GM23248 (cell line): ENCODE data around the gene FRMPD4. TPM values are rescaled to one million over a fixed set of nuclear protein-coding genes. Genes with fewer than 3 reads are reported as not detected.

Experiments used
- DNase-seq: peaks from one replicate; pipeline ENCODE4 v3.0.0-alpha.2; 2015
- H2AFZ ChIP-seq: fragments of 200-600 bp; sonication (generic); 2 replicates; pipeline ENCODE4 v1.6.1; 2016; ENCODE audit warnings: antibody characterized with exemption
- H3F3A ChIP-seq: fragments of 200-600 bp; sonication (generic); 2 replicates; pipeline ENCODE4 v1.6.1; 2016; ENCODE audit warnings: mild to moderate bottlenecking, antibody characterized with exemption, mixed run types; ENCODE audit not compliant: insufficient read depth
- H3K27ac ChIP-seq: fragments of 200-600 bp; sonication (generic); 2 replicates; pipeline ENCODE4 v1.5.1; 2016; ENCODE audit warnings: mild to moderate bottlenecking
- H3K27me3 ChIP-seq: fragments of 200-600 bp; sonication (generic); replicated peaks from 2 replicates; pipeline ENCODE4 v1.6.1; 2016; ENCODE audit warnings: mild to moderate bottlenecking; ENCODE audit not compliant: insufficient read depth
- H3K36me3 ChIP-seq: fragments of 200-600 bp; sonication (generic); 2 replicates; pipeline ENCODE4 v1.6.1; 2016; ENCODE audit warnings: low read depth, mild to moderate bottlenecking
- H3K4me1 ChIP-seq: fragments of 200-600 bp; sonication (generic); 2 replicates; pipeline ENCODE4 v1.6.1; 2016; ENCODE audit warnings: mild to moderate bottlenecking; ENCODE audit not compliant: insufficient read depth
- H3K4me2 ChIP-seq: fragments of 200-600 bp; sonication (generic); one replicate; pipeline ENCODE4 v1.6.1; 2016; ENCODE audit warnings: mild to moderate bottlenecking; ENCODE audit not compliant: unreplicated experiment
- H3K4me3 ChIP-seq: fragments of 200-600 bp; sonication (generic); 2 replicates; pipeline ENCODE4 v1.5.1; 2016; ENCODE audit warnings: mild to moderate bottlenecking
- H3K79me2 ChIP-seq: fragments of 200-600 bp; sonication (generic); 2 replicates; pipeline ENCODE4 v1.6.1; 2016; ENCODE audit warnings: mild to moderate bottlenecking; ENCODE audit not compliant: insufficient read depth
- H3K9ac ChIP-seq: fragments of 200-600 bp; sonication (generic); 2 replicates; pipeline ENCODE4 v1.6.1; 2016; ENCODE audit warnings: mild to moderate bottlenecking
- H3K9me2 ChIP-seq: fragments of 200-600 bp; sonication (generic); 2 replicates; pipeline ENCODE4 v1.6.1; 2016; ENCODE audit warnings: mixed run types, mild to moderate bottlenecking, moderate library complexity; ENCODE audit not compliant: insufficient read depth
- H3K9me3 ChIP-seq: fragments of 200-600 bp; sonication (generic); one replicate; pipeline ENCODE4 v1.6.1; 2017; ENCODE audit warnings: low read depth
- H4K20me1 ChIP-seq: fragments of 200-600 bp; sonication (generic); 2 replicates; pipeline ENCODE4 v1.6.0; 2016; ENCODE audit not compliant: insufficient read depth
- EZH2 ChIP-seq: fragments of 200-600 bp; sonication (generic); IDR thresholded peaks from 2 replicates; pipeline ENCODE4 v1.6.1; 2018; ENCODE audit warnings: antibody characterized with exemption, mild to moderate bottlenecking; ENCODE audit not compliant: insufficient read depth, poor library complexity, severe bottlenecking
- EZH2phosphoT487 ChIP-seq: fragments of 200-600 bp; sonication (generic); IDR thresholded peaks from 2 replicates; pipeline ENCODE4 v1.6.1; 2018; ENCODE audit warnings: antibody characterized with exemption, moderate library complexity, mild to moderate bottlenecking, low read depth; ENCODE audit not compliant: insufficient read depth
- WGBS, 2 experiments: methylation state at CpG; one replicate each; pipeline ENCODE4 v1.1.6; 2015 to 2017; ENCODE audit warnings: low lambda C conversion rate in 2 of 2, low coverage in 1 of 2; ENCODE audit errors: missing lambda C conversion rate in 2 of 2; 5-methylcytosine and 5-hydroxymethylcytosine counted together
- in situ Hi-C: fragments of 300-500 bp; cut with MboI; formaldehyde crosslinking; loops from 2 replicates; pipeline ENCODE4 v1.15.0; 2020
- polyA plus RNA-seq: library from polyadenylated mRNA; unstranded; fragments of >200 nt; fragmentation: Nextera tagmentation; extraction: Ambion mirVana; gene quantifications from 2 replicates; pipeline ENCODE4 v1.2.1, GENCODE V29; 2016
- total RNA-seq: library from RNA; depleted of rRNA; stranded (reverse); fragments of >200 nt; shearing (Covaris generic); gene quantifications from 2 replicates; pipeline ENCODE4 v1.2.3, GENCODE V29; 2014

Gene FRMPD4
- total and polyA plus RNA-seq, 2 experiments from 2014 or later: 0.04 TPM; not detected in 1

- no peaks in the 10 kb centered on the region for H3K4me1 ChIP-seq
- 3 to 10% methylated on average over 3 to 4 of the region's 4 CpGs for whole genome bisulfite sequencing, 2 experiments
- TF ChIP-seq EZH2 (no peak), EZH2phosphoT487 (no peak)
- no peaks in the 10 kb centered on the region for H3K79me2 ChIP-seq
- H3K36me3 ChIP-seq: no peaks in the 10 kb centered on the region
- H3K27ac ChIP-seq: no peak overlapping the region
- H3F3A ChIP-seq: no peaks in the 10 kb centered on the region
- no peaks in the 10 kb centered on the region for H3K9me3 ChIP-seq
- no peaks in the 10 kb centered on the region for H3K27me3 ChIP-seq
- DNase-seq: no peak
- no peaks in the 10 kb centered on the region for H4K20me1 ChIP-seq
- H3K4me3 ChIP-seq: no peak overlapping the region
- H2AFZ ChIP-seq: no peak overlapping the region
- H3K9ac ChIP-seq: no peak overlapping the region
- in situ Hi-C loops: no loop called here
- no peaks in the 10 kb centered on the region for H3K9me2 ChIP-seq
- no peak overlapping the region for H3K4me2 ChIP-seq
These were observed 573.3 kb downstream of the FRMPD4 start for GRCh38 chrX:12711435-12712040.

- Histone ChIP-seq H4K20me1 (no peaks in the 10 kb centered on the region), H3F3A (no peaks in the 10 kb centered on the region), H3K36me3 (no peaks in the 10 kb centered on the region), H3K9me3 (no peaks in the 10 kb centered on the region), H2AFZ (no peak overlapping the region), H3K27ac (no peak overlapping the region), H3K4me1 (no peaks in the 10 kb centered on the region), H3K4me3 (no peak overlapping the region), H3K79me2 (no peaks in the 10 kb centered on the region), H3K9ac (no peak overlapping the region), H3K27me3 (no peaks in the 10 kb centered on the region), H3K9me2 (no peaks in the 10 kb centered on the region), H3K4me2 (no peak overlapping the region)
- in situ Hi-C loops: no loop called here
- TF ChIP-seq EZH2: no peak
- DNase-seq: no peak
- 64 to 70% methylated on average over 13 of the region's 15 CpGs for WGBS, 2 experiments
These were observed 578.3 kb downstream of the FRMPD4 start for GRCh38 chrX:12716574-12716973.

GRCh38 chrX:12719837-12720236 lies 581.6 kb downstream of the FRMPD4 start:
- Histone ChIP-seq H3K9me2 (no peaks in the 10 kb centered on the region), H4K20me1 (no peaks in the 10 kb centered on the region), H3K27ac (no peak overlapping the region), H3K79me2 (no peaks in the 10 kb centered on the region), H3K9me3 (no peaks in the 10 kb centered on the region), H3K9ac (no peak overlapping the region), H3F3A (no peaks in the 10 kb centered on the region), H3K4me2 (no peak overlapping the region), H2AFZ (no peak overlapping the region), H3K36me3 (no peaks in the 10 kb centered on the region), H3K27me3 (no peaks in the 10 kb centered on the region), H3K4me3 (no peak overlapping the region), H3K4me1 (no peaks in the 10 kb centered on the region)
- in situ Hi-C loops: no loop called here
- TF ChIP-seq EZH2 (no peak), EZH2phosphoT487 (no peak)
- no peak for DNase-seq

- Histone ChIP-seq H3K4me1 (no peaks in the 10 kb centered on the region), H3K4me3 (no peak overlapping the region), H3K4me2 (no peak overlapping the region), H3K27ac (no peak overlapping the region), H3K27me3 (no peaks in the 10 kb centered on the region), H3K9ac (no peak overlapping the region), H3K9me3 (no peaks in the 10 kb centered on the region), H4K20me1 (no peaks in the 10 kb centered on the region), H3K36me3 (no peaks in the 10 kb centered on the region), H3K9me2 (no peaks in the 10 kb centered on the region), H3K79me2 (no peaks in the 10 kb centered on the region), H3F3A (no peaks in the 10 kb centered on the region), H2AFZ (no peak overlapping the region)
- TF ChIP-seq EZH2: no peak
- TF ChIP-seq EZH2phosphoT487: no peak
- in situ Hi-C loops: no loop called here
- 32% methylated on average over 5 to 8 of the region's 8 CpGs for WGBS, 2 experiments
- no peak for DNase-seq
These were observed 582.8 kb downstream of the FRMPD4 start for GRCh38 chrX:12721042-12721441.

- Histone ChIP-seq H3K9ac (no peak overlapping the region), H3F3A (no peaks in the 10 kb centered on the region), H3K79me2 (no peaks in the 10 kb centered on the region), H4K20me1 (no peaks in the 10 kb centered on the region), H3K27me3 (no peaks in the 10 kb centered on the region), H3K9me3 (no peaks in the 10 kb centered on the region), H3K27ac (no peak overlapping the region), H2AFZ (no peak overlapping the region), H3K4me2 (no peak overlapping the region), H3K9me2 (no peaks in the 10 kb centered on the region), H3K4me3 (no peak overlapping the region), H3K36me3 (no peaks in the 10 kb centered on the region), H3K4me1 (no peaks in the 10 kb centered on the region)
- WGBS, 2 experiments: 0% methylated on average over 1 of the region's 1 CpG
- no peak for TF ChIP-seq EZH2
- TF ChIP-seq EZH2phosphoT487: no peak
- in situ Hi-C loops: no loop called here
- DNase-seq: no peak
These were observed 584.0 kb downstream of the FRMPD4 start for GRCh38 chrX:12722314-12722713.
